Stimulated activated naive B cell treated with anti-CD40 and anti-IgM and Interleukin-4, amounts not matched to agents 10 μg/mL and 1 μg/mL and 100 μg/mL, for 72 hours (primary cell): ENCODE results near the gene SDCCAG8.

ENCODE experiments used
- ATAC-seq, 2 donors: fragments of 150-1000 bp; cut with Tn5 transposase; replicated peaks; 2 replicates each; pipeline ENCODE4 v1.10.0; 2021; ENCODE audit warnings: moderate library complexity in 1 of 2
- DNase-seq: peaks from one replicate; pipeline ENCODE4 v3.0.0; 2021
- H3K27ac Mint-ChIP-seq: one replicate; pipeline ENCODE4 v1.8.0; 2022; ENCODE audit warnings: mild to moderate bottlenecking, mixed read lengths
- H3K27me3 Mint-ChIP-seq, 2 donors: one replicate each; pipeline ENCODE4 v1.8.0; 2022; ENCODE audit warnings: mixed read lengths in 2 of 2
- H3K36me3 Mint-ChIP-seq, 2 donors: one replicate each; pipeline ENCODE4 v1.8.0; 2022; ENCODE audit warnings: mixed read lengths in 2 of 2, mild to moderate bottlenecking in 1 of 2
- H3K4me1 Mint-ChIP-seq, 2 donors: one replicate each; pipeline ENCODE4 v1.8.0; 2022; ENCODE audit warnings: mixed read lengths in 2 of 2, mild to moderate bottlenecking in 1 of 2
- H3K4me3 Mint-ChIP-seq, 2 donors: one replicate each; pipeline ENCODE4 v1.8.0; 2022; ENCODE audit warnings: mild to moderate bottlenecking in 2 of 2, mixed read lengths in 2 of 2, moderate library complexity in 1 of 2
- H3K9me3 Mint-ChIP-seq, 2 donors: one replicate each; pipeline ENCODE4 v1.8.0; 2022; ENCODE audit warnings: mixed read lengths in 2 of 2, mild to moderate bottlenecking in 1 of 2

SDCCAG8 gene

DNA sequence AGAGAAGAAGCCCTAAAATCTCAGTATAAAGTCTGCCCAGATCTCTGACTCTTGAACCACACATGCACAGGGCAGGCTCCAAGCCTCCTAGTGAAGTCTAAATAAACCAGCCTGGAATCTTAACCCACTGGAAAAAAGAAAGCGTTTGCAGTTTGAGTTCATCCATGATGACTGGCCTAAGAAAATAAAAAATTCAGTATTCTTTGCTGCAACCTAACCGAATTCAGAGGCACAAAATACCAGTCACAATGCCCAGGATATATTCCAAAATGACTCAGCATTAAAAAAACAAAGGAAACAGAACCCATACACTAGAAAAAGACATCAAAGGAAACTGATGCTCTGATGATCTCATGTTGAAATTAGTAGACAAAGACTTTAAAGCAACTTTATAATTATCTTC lies 269.2 kb downstream of the SDCCAG8 start:
- DNase-seq (no peak), ATAC-seq (no peak)
- Mint-ChIP-seq H3K27me3 (no peaks in the 10 kb centered on the region), H3K9me3 (peaks cover 0 to 3% of the 10 kb centered on the region in 2 donors), H3K36me3 (peaks cover 7 to 35% of the 10 kb centered on the region in 2 donors), H3K27ac (no peak overlapping the region), H3K4me1 (peaks cover 6 to 7% of the 10 kb centered on the region in 2 donors), H3K4me3 (no peak overlapping the region)

DNA sequence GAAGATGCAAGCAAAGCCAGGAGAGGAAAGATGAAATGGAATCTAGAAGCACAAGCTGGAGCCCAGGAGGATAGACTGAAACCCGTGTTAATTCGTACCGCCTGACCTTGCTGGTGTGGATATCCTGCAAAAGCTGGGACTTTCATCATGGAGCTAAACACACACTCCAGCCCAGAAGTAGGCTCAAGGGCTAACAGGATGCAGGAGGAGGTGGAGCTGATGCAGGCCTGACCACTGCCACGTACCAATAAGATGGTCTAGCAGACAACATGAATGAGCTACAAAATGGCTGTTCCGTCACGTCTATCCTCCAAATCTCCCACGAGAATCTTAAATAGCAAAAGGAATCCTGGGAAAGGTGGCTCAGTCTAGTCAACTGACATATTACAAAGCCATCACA lies 270.3 kb downstream of the SDCCAG8 start:
- Mint-ChIP-seq H3K4me1 (peaks cover 6 to 7% of the 10 kb centered on the region in 2 donors), H3K27me3 (no peaks in the 10 kb centered on the region)

DNA sequence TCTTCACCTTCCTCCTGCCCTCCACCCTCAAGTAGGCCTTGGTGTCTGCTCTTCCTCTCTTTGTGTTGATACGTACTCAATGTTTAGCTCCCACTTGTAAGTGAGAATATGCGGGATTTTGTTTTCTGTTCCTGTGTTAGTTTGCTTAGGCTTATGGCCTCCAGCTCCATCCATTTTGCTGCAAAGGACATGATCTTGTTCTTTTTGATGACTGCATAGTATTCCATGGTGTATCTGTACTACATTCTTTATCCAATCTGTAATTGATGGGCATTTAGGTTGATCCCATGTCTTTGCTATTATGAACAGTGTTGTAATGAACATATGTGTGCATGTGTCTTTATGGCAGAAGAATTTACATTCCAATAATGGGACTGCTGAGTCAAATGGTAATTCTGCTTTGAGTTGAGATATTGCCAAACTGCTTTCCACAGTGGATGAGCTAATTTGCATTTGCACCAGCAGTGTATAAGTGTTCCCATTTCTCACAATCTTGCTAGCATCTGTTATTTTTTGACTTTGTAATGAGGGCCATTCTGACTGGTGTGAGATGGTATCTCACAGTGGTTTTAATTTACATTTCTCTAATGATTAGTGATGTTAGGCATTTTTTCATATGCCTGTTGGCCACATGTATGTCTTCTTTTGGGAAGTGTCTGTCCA lies 272.7 kb downstream of the SDCCAG8 start:
- peaks cover 0 to 3% of the 10 kb centered on the region in 2 donors for H3K9me3 Mint-ChIP-seq
- DNase-seq = no peak

More for the DNA sequence above, 270.3 kb downstream of the SDCCAG8 start:
- H3K27ac Mint-ChIP-seq = no peak overlapping the region
- ATAC-seq (no peak), DNase-seq (no peak)
- H3K9me3 Mint-ChIP-seq = peaks cover 0 to 3% of the 10 kb centered on the region in 2 donors
- H3K36me3 Mint-ChIP-seq = peaks cover 9 to 40% of the 10 kb centered on the region in 2 donors
- H3K4me3 Mint-ChIP-seq = no peak overlapping the region

DNA sequence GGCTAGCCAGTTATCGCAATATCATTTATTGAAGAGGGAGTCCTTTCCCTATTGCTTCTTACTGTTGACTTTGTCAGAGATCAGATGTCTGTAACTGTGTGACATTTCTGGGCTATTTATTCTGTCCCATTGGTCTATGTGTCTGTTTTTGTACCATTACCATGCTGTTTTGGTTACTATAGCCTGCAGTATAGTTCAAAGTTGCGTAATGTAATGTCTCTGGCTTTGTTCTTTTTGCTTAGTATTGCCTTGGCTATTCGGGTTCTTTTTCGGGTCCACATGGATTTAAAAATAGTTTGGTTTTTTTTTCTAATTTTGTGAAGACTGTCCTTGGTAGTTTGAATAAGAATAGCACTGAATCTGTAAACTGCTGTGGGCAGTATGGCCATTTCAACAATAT lies 273.7 kb downstream of the SDCCAG8 start:
- Mint-ChIP-seq H3K27ac (no peak overlapping the region), H3K9me3 (peaks cover 0 to 3% of the 10 kb centered on the region in 2 donors), H3K4me3 (no peak overlapping the region), H3K27me3 (no peaks in the 10 kb centered on the region), H3K4me1 (peaks cover 7 to 14% of the 10 kb centered on the region in 2 donors), H3K36me3 (peaks cover 9 to 36% of the 10 kb centered on the region in 2 donors)
- DNase-seq (no peak), ATAC-seq (no peak)

More for the DNA sequence above, 272.7 kb downstream of the SDCCAG8 start:
- no peak for ATAC-seq
- Mint-ChIP-seq H3K4me3 (no peak overlapping the region), H3K4me1 (peaks cover 7 to 10% of the 10 kb centered on the region in 2 donors), H3K36me3 (peaks cover 9 to 37% of the 10 kb centered on the region in 2 donors), H3K27ac (no peak overlapping the region), H3K27me3 (no peaks in the 10 kb centered on the region)

DNA sequence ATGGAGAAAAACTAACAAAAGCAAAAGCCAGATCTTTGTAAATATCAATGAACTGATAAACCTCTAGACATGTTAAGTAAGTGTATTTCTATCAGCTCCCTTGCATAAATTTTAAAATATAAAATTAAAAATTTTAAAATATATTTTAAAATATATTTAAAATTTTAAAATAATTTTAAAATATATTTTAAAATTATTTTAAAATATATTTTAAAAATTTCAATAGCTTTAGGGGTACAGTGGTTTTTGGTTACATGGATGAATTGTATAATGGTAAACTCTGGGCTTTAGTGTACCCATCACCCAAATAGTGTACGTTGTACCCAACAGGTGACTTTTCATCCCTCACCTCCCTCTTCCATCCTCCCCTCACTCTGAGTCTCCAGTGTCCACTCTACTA lies 279.2 kb downstream of the SDCCAG8 start:
- H3K4me1 Mint-ChIP-seq = peaks cover 3 to 14% of the 10 kb centered on the region in 2 donors
- H3K27me3 Mint-ChIP-seq = no peaks in the 10 kb centered on the region
- DNase-seq (no peak), ATAC-seq (no peak)
- H3K27ac Mint-ChIP-seq = no peak overlapping the region
- peaks cover 19 to 26% of the 10 kb centered on the region in 2 donors for H3K36me3 Mint-ChIP-seq
- no peak overlapping the region for H3K4me3 Mint-ChIP-seq
- peaks cover 0 to 2% of the 10 kb centered on the region in 2 donors for H3K9me3 Mint-ChIP-seq

DNA sequence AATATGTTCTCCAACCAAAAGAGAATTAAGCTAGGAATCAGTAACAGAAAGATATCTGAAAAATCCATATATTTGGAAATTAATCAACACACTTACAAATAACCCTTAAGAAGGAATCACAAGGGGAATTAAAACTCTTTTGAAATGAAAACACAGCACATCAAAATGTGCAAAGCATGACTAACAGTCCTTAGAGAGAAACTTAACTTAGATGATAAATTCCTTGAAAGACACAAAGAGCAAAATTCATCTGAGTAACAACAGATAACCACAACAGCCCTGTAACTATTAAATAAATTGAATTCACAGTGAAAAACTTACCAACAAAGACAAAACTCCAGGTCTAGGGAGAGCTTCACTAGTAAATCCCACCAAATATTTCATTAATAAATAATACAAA lies 283.8 kb downstream of the SDCCAG8 start:
- H3K4me1 Mint-ChIP-seq = no peaks in the 10 kb centered on the region
- DNase-seq (no peak), ATAC-seq (no peak)
- no peak overlapping the region for H3K4me3 Mint-ChIP-seq
- no peaks in the 10 kb centered on the region for H3K27me3 Mint-ChIP-seq
- peaks cover 0 to 2% of the 10 kb centered on the region in 2 donors for H3K9me3 Mint-ChIP-seq
- H3K36me3 Mint-ChIP-seq = peaks cover 26 to 37% of the 10 kb centered on the region in 2 donors
- H3K27ac Mint-ChIP-seq = no peak overlapping the region

DNA sequence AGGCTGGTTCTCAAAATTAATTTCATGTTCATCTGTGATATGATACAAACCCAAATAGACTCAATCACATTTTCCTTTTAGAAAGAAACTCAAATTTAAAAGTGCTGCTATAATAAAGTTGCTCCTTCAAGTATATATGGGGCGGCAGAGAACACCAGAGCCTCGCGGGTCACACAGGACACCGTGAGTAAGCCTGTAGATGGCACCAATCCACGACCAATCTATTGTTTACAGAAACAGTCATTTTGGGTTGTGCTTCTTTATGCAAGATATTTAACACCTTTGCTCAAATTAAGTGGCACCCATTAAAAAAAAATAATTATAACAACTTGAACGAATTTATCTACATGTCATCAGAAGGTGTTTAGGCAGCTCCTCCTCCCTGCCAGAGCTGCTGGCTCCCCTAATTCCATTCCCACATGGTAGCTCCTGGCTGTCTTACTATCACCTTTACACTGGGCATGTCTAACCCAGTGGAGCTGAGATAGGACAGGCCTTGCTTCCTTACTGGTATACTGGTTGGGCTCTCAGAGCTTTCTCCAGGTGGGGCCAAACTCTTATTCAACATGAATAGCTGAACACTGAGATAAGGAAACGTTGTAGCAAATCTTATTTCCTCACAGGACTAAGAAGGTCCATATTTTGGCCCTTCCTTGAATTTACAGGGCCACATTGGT lies 287.0 kb downstream of the SDCCAG8 start:
- Mint-ChIP-seq H3K9me3 (peaks cover 0 to 2% of the 10 kb centered on the region in 2 donors), H3K36me3 (peaks cover 21 to 35% of the 10 kb centered on the region in 2 donors), H3K4me1 (no peaks in the 10 kb centered on the region), H3K27me3 (no peaks in the 10 kb centered on the region), H3K4me3 (no peak overlapping the region), H3K27ac (no peak overlapping the region)
- ATAC-seq (no peak), DNase-seq (no peak)

DNA sequence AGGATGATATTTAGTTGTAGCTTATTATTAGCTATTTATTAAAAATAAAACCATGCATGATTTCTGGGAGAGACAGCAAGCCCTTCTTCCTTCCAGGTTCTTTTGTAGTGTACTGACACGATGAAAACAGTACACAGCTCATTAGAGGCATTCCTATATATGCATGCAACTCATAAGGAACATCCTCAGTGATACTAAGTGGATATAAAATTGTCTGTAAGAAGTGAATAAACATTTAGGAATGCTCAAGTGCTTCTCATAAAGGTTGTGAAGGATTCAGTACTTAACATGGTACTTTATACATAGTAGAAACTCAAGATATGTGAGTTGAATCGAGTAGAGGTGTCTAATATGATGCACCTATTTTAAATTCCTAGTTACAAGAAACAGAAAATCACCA lies 287.7 kb downstream of the SDCCAG8 start:
- DNase-seq (no peak), ATAC-seq (no peak)
- Mint-ChIP-seq H3K4me1 (no peaks in the 10 kb centered on the region), H3K27ac (no peak overlapping the region), H3K9me3 (peaks cover 0 to 2% of the 10 kb centered on the region in 2 donors), H3K27me3 (no peaks in the 10 kb centered on the region), H3K36me3 (peaks cover 19 to 36% of the 10 kb centered on the region in 2 donors), H3K4me3 (no peak overlapping the region)

DNA sequence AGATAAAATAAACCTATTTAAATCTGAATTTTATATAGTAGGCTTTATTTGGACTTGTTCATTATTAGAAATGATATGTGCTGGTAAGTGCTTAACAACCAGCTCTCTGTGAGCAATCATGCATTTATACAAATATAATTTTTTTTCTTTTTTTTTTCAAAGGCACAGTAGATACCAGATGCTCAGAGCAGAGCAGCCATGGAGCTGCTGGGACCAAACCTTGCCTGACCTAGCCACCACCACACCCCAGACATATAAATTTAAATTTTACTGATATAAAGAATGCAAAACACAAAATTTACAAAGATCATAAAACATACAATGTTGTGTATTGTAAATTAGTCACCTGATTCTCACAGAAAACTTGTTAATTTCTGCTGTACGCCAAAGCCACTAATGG lies 290.6 kb downstream of the SDCCAG8 start:
- no peak for ATAC-seq
- Mint-ChIP-seq H3K9me3 (peaks cover 0 to 2% of the 10 kb centered on the region in 2 donors), H3K4me3 (no peak overlapping the region), H3K27me3 (no peaks in the 10 kb centered on the region), H3K4me1 (peaks cover 0 to 7% of the 10 kb centered on the region in 2 donors), H3K36me3 (peaks cover 22 to 40% of the 10 kb centered on the region in 2 donors), H3K27ac (no peak overlapping the region)
- no peak for DNase-seq

DNA sequence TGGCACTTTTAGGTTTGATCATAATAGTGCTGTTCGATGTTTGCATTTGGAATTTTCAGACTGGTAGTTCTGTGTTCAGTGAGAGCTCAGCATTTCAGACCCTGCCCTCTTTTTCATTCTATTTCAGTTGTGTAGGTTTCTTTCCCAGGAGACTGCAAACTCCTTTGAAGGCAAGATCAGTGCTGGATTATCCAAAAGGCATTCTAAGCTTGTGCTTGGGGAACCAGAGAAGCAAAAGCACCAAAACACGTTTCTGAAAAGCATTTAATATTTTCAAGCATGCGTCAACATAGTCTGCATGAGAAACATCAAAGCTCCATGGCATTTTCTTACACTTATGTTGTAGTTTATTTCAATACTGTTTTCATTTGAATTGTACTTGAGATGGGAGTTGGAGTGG lies 292.1 kb downstream of the SDCCAG8 start:
- Mint-ChIP-seq H3K27me3 (no peaks in the 10 kb centered on the region), H3K36me3 (peaks cover 22 to 36% of the 10 kb centered on the region in 2 donors), H3K4me1 (peaks cover 0 to 7% of the 10 kb centered on the region in 2 donors), H3K4me3 (no peak overlapping the region), H3K9me3 (peaks cover 0 to 2% of the 10 kb centered on the region in 2 donors), H3K27ac (no peak overlapping the region)
- no peak for DNase-seq
- ATAC-seq = no peak

DNA sequence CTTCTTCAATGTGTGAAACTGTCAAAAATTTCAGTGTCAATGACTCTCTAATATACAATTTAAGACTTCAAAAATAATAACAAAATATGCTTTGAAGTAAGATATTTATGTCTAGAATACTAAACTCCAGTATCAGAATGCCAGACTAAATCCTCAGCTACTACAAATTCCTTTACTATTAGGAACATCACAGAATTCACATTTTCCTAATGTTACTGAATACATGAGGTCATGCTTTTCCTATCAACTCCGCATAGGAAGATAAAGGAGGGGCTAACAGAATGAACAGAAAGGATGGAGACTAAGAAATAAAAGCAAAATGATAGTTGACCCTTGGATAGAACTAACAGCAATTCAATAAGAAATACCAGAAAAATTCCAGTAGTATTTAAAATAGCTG lies 292.7 kb downstream of the SDCCAG8 start:
- Mint-ChIP-seq H3K27me3 (no peaks in the 10 kb centered on the region), H3K27ac (no peak overlapping the region), H3K9me3 (peaks cover 0 to 2% of the 10 kb centered on the region in 2 donors), H3K4me1 (peaks cover 0 to 7% of the 10 kb centered on the region in 2 donors), H3K4me3 (no peak overlapping the region), H3K36me3 (peaks cover 19 to 32% of the 10 kb centered on the region in 2 donors)
- DNase-seq (no peak), ATAC-seq (no peak)

DNA sequence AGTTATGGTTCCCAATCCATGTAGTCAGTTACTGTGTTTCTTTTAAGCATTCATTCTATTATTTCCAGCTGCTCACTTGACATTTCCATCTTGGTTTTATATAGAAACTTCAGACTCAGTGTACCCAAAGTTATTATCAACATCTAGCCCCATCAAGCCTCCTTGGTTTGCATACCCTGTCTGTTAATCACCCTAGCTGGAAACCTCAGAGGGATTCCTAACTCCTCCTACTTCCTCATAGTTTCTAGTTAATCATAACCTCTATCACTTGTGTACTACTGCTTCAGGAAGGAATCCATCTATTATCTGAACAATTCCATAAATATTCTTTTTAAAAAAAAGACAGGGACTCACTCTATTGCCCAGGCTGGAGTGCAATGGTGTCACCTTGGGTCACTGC lies 293.3 kb downstream of the SDCCAG8 start:
- peaks cover 0 to 2% of the 10 kb centered on the region in 2 donors for H3K9me3 Mint-ChIP-seq
- ATAC-seq = no peak
- peaks cover 0 to 7% of the 10 kb centered on the region in 2 donors for H3K4me1 Mint-ChIP-seq
- no peak for DNase-seq
- H3K27ac Mint-ChIP-seq = no peak overlapping the region
- no peaks in the 10 kb centered on the region for H3K27me3 Mint-ChIP-seq
- no peak overlapping the region for H3K4me3 Mint-ChIP-seq
- peaks cover 15 to 27% of the 10 kb centered on the region in 2 donors for H3K36me3 Mint-ChIP-seq
